HG02588 (cell line): ENCODE data around the gene TREML2.
"Not testable (repeated sequence)": the region's sequence is repeated elsewhere in the genome, so short reads cannot be mapped to it uniquely, and the experiment has no call there.

Experiments used
- ATAC-seq: cut with Tn5 transposase; IDR thresholded peaks from one replicate; pipeline ENCODE4 v1.9.1; 2021; ENCODE audit warnings: mild to moderate bottlenecking, moderate library complexity; ENCODE audit not compliant: unreplicated experiment

The TREML2 gene

GRCh38 chr6:41209547-41210320 lies 8.8 kb upstream of the TREML2 start:
- ATAC-seq: no peak

- ATAC-seq: no peak
These were observed 7.6 kb upstream of the TREML2 start for GRCh38 chr6:41208439-41209106.

GRCh38 chr6:41204156-41204555 lies 3.2 kb upstream of the TREML2 start:
- no peak for ATAC-seq

- no peak for ATAC-seq
These were observed 820 bp upstream of the TREML2 start for GRCh38 chr6:41201764-41202173.

GRCh38 chr6:41200296-41200900 lies 551 bp downstream of the TREML2 start:
- no peak for ATAC-seq

GRCh38 chr6:41199552-41200246 lies 1.2 kb downstream of the TREML2 start:
- ATAC-seq: no peak

GRCh38 chr6:41197234-41197633 lies 3.7 kb downstream of the TREML2 start:
- no peak for ATAC-seq

- ATAC-seq: no peak
These were observed 6.6 kb downstream of the TREML2 start for GRCh38 chr6:41194386-41194785.

- no peak for ATAC-seq
These were observed 7.1 kb downstream of the TREML2 start for GRCh38 chr6:41193884-41194283.

- ATAC-seq: no peak
These were observed 7.7 kb downstream of the TREML2 start for GRCh38 chr6:41193171-41193734.

- ATAC-seq: no peak
These were observed 9.4 kb downstream of the TREML2 start for GRCh38 chr6:41191569-41191968.

- ATAC-seq: no peak
These were observed 10.2 kb downstream of the TREML2 start for GRCh38 chr6:41190791-41191190.

- ATAC-seq: no peak
These were observed 11.0 kb downstream of the TREML2 start for GRCh38 chr6:41189967-41190366.

- not testable (repeated sequence) for ATAC-seq
These were observed 11.9 kb downstream of the TREML2 start for GRCh38 chr6:41189046-41189445.

- ATAC-seq: no peak
These were observed 12.7 kb downstream of the TREML2 start for GRCh38 chr6:41187924-41188886.

GRCh38 chr6:41186031-41186562 lies 14.9 kb downstream of the TREML2 start:
- ATAC-seq: no peak

- no peak for ATAC-seq
These were observed 16.2 kb downstream of the TREML2 start for GRCh38 chr6:41184761-41185160.

- no peak for ATAC-seq
These were observed 18.6 kb downstream of the TREML2 start for GRCh38 chr6:41182069-41183034.

GRCh38 chr6:41181566-41181965 lies 19.4 kb downstream of the TREML2 start:
- no peak for ATAC-seq
